Endometrial microvascular endothelial cells (primary cell): ENCODE measurements around the gene EDAR. TPM values are rescaled to one million over a fixed set of nuclear protein-coding genes. Genes with fewer than 3 reads are reported as not detected.

Experiments
- in situ Hi-C: cut with HindIII; loops from 2 replicates; pipeline ENCODE4 v1.10.0; 2017; ENCODE audit warnings: low sequenced_read_pairs, low pct_unique_long_range_greater_than_20kb; ENCODE audit errors: inconsistent ontology term
- total RNA-seq: library from RNA; depleted of rRNA; stranded (reverse); fragments of >200 nt; gene quantifications from one replicate; pipeline ENCODE4 v1.2.3, GENCODE V29; 2015; ENCODE audit errors: inconsistent ontology term

The EDAR gene
- total RNA-seq, 1 donor from 2014 or later = not detected

DNA sequence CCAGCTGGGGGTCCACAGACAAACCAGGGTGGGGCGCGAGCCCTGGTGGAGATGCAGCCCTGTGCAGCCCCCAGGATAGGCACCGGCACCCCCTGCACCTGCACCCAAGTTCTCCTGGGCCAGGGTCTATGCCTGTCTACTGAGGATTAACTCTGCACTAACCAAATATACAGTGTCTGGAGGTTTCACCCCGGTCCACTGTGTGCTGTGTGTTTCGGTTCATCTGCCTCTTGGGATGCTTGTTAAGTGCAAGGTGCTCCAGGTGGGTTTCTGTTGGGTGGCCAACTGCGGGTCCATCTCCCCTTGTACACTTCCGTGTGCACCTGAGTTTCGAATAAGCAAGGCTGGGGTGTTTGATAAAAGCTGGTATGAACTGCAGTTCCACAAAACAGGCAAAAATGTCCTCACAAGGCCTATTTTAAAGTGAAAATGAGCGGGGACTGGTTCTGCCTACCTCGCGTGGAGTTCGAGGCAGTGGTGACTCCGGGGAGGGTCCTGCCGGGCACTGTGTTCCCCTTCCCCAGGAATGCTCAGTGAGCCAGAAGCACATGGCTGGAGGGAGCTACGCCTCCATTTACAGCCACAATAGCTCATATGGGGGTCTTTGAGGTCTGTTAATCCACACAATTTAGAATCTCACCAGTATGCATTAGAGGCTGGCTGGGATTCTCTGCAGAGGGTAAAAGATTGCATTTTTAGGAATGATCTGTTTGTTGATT lies 70.7 kb downstream of the EDAR start:
- in situ Hi-C loops = no loop called here

GRCh38 chr2:108917526-108917925 lies 71.5 kb downstream of the EDAR start:
- in situ Hi-C loops = no loop called here

- in situ Hi-C loops = no loop called here
Measured at GRCh38 chr2:108916796-108917421, 72.1 kb downstream of the EDAR start.

GRCh38 chr2:108916122-108916795 lies 72.8 kb downstream of the EDAR start:
- in situ Hi-C loops = no loop called here

- in situ Hi-C loops = no loop called here
Measured at GRCh38 chr2:108912629-108912902, 76.5 kb downstream of the EDAR start.

GRCh38 chr2:108911807-108912628 lies 77.0 kb downstream of the EDAR start:
- in situ Hi-C loops = no loop called here

- in situ Hi-C loops = no loop called here
Measured at GRCh38 chr2:108911401-108911800, 77.6 kb downstream of the EDAR start.

- in situ Hi-C loops = no loop called here
Measured at GRCh38 chr2:108910541-108911396, 78.3 kb downstream of the EDAR start.

DNA sequence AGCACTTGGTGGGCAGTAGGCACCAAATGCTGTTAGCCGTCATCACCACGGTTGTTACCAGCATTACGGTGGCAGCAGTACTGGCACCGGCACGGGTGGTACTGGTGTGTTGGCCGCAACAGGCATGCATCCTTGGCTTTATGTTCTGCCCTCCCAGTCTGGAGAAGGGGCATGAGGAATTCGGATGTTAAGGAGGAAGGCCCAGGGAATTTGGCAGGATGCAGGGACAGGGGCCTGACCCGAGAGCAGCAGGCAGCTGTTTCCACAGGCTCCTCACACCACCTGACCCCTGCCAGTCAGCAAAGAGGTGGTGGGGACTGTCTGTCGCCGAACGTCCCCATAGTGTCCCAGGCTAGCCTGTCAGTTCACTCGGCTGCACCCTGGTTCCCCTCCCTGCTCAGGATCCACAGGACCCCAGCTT lies 79.0 kb downstream of the EDAR start:
- in situ Hi-C loops = no loop called here

DNA sequence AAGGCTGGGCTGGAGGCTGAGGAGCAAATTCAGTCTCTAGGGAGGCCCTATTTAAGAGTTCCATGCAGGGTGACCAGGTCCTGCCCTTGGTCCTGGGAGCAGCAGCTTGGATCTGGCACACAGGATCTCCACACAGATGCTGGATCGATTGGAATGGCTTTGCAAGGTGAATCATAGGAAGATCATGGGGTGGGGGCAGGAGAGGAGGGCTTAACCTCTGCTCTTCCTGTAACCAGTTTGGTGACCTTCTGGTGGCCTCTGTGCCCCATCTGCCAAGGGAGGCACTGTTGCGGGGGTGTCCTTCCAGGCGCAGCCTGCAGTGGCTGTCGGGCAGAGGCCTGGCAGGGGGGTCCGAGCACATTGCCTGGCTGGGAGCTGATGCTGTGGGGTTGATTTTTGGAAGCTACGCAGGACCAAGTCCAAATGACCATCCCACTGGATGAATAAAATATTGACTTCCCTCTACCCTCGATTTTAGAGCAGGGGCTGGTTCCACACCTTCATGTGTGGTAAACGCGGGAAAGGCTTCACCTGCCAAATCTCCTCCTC lies 79.7 kb downstream of the EDAR start:
- in situ Hi-C loops = no loop called here

- in situ Hi-C loops = no loop called here
Measured at GRCh38 chr2:108908713-108909070, 80.3 kb downstream of the EDAR start.

DNA sequence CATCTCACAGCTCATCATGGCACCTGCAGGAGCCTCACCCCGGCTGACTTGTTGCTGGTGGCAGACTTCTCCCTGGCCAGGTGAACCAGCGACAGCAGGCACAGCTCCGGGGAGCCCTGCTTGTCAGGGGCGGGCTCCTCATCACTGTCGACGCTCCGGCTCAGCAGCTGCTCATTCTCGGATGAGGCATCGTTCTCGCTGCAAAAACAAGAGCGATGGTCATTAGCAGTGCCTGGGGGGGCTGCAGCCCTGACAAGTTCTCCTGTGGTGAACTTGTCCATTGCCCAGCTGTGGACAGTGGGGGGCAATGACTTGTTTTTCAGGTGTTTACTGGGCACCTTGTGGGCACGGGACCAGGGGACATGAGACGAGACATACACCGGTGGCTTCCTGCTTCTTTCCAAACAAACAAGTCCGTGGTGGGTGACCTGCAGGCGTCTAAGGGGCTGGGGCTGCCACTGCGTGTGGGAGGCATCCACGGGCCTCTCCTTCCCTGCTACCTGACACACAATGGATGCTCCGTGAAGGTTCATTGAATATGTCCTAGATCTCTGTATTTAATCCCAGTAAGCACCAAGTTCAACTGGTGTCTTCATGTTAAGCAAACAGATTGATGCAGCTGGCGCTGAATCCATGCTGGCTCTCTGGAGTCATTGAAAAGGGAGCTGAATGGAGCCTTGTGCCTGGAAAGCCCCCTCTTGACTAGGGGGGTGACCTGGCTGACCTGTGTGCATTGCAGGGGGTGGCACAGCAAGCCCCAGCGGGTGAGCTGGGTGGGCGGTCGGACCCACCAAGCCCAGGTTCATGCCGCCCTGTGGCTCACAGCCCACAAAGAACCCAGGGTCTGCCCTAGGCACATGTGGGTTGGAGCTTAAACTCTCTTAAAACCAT lies 81.0 kb downstream of the EDAR start:
- in situ Hi-C loops = no loop called here

DNA sequence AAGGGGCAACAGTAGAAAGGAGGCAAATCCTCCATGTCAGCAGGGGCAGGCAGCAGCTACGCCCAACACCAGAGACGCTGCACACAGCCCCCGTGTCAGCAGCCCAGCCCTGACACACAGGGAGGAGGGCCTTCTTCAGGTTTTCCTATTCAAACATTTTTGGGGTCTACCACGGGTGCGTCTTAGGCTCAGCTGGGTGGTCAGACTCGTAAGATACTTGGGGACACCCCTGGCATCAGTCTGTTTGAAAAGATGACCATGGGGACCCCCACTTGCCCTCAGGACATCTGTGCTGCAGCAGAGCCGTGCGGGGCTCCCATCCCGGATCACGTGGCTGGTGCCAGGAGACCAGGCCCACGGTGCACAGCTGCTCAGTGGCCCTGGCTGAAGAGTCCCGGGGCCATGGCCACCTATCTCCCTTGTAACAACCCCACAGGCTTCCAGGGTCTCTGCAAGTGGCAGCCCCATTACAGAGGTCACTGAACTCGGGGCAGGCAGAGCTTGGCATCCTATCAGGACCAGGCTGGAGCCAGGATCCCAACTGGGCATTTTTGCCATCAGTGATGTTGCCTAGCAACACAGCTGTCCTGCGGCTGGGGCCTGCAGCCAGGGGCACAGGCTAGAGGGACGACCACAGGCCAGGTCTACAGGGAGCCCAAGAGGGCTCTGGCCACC lies 82.5 kb downstream of the EDAR start:
- in situ Hi-C loops = no loop called here

DNA sequence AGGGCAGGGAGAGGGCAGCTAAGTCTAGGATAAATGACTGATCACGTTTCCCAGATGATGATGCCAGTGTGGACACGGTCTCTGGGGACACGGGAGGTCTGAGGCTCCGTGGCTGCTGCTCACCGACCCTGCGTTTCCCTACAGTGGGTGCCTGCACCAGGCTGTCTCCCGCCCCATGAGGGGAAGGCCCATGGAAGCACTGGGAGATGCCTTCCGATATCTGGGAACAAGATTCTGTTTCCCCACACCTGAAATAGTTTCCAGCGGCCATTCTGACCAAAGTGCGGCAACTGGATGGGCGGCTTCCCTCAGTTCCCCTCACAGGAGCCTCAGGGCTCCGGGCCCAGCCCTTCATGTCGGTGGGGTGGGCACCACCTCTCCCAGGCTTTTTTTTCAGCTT lies 83.1 kb downstream of the EDAR start:
- in situ Hi-C loops = no loop called here

DNA sequence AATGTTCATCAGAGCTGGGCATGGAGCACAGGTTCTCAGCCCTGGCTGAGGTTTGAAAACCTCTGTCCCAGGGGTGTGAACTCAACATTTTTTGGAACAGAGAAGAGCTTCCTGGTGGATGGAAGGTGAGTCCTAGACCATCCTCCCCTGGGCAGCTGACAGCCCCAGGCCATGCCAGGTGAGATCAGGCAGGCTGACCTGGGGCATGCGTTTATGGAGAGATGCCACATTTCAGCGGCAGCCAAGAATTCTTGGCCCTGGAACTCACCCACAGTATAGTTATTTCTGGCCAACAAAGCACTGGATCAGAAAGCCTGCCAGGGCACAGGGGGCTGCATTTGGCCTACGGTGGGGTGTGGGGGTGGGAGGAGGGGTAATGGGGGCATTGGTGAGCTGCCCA lies 83.8 kb downstream of the EDAR start:
- in situ Hi-C loops = no loop called here

- in situ Hi-C loops = no loop called here
Measured at GRCh38 chr2:108904680-108905079, 84.3 kb downstream of the EDAR start.
